K562 (cell line): ENCODE results near the gene DAO. TPM values are rescaled to one million over a fixed set of nuclear protein-coding genes. Genes with fewer than 3 reads are reported as not detected.

Source experiments
- ATAC-seq: fragments of 200-7000 bp; cut with Tn5 transposase; 3 replicates; pipeline ENCODE4 v1.9.1; 2020; ENCODE audit warnings: moderate library complexity
- BruUV-seq: library from RNA; stranded (reverse); fragments of 400-500 nt; replicated peaks from 2 replicates; lab custom pipeline; 2021; lab: Mats Ljungman, UMichigan
- CTCF ChIA-PET: fragments of 300-600 bp; formaldehyde crosslinking; extraction: SDS; loops from one replicate; lab custom pipeline; 2021; ENCODE audit warnings: low intra/inter-chr PET ratio; lab: Yijun Ruan, JAX
- POLR2A ChIA-PET: fragments of 300-600, 350-650 bp; sonication (Branson Sonifier 250); formaldehyde crosslinking; extraction: SDS; loops from one replicate; lab custom pipeline; 2021; ENCODE audit warnings: antibody characterized with exemption, inconsistent platforms; lab: Yijun Ruan, JAX
- DNase-seq, 4 experiments: peaks; one replicate each; pipeline versions ENCODE4 v3.0.0 to v3.0.0-alpha.2; 2011 to 2018; ENCODE audit warnings: low spot score in 3 of 4, mixed read lengths in 3 of 4; ENCODE audit errors: extremely low read depth in 1 of 4
- FAIRE-seq: peaks from 2 replicates; lab custom pipeline; 2011; peaks lifted over from hg19 to GRCh38; lab: Jason Lieb, UNC
- H2AFZ ChIP-seq: 2 replicates; pipeline ENCODE4 v1.6.0; 2011; ENCODE audit warnings: low read depth, low read length, control low read depth, inconsistent platforms
- H3K27ac ChIP-seq: fragments of 200-600 bp; 3 replicates; pipeline ENCODE4 v1.8.0; 2011; ENCODE audit warnings: low read depth, mild to moderate bottlenecking, control low read depth, inconsistent platforms, low read length, moderate library complexity, mixed read lengths; ENCODE audit errors: extremely low read depth
- H3K27me3 ChIP-seq, 2 experiments: fragments of 300-600 bp in 1 of 2; 2 replicates in 1 of 2; 3 replicates in 1 of 2; pipeline versions ENCODE4 v1.6.0 to v1.8.0; 2011; ENCODE audit warnings: inconsistent platforms in 2 of 2, low read length in 2 of 2, mild to moderate bottlenecking in 1 of 2, mixed read lengths in 1 of 2, moderate library complexity in 1 of 2; ENCODE audit not compliant: control insufficient read depth in 2 of 2, insufficient read depth in 2 of 2
- H3K36me3 ChIP-seq: fragments of 300-600 bp; 3 replicates; pipeline ENCODE4 v1.8.0; 2011; ENCODE audit warnings: mild to moderate bottlenecking, low read length, inconsistent platforms; ENCODE audit not compliant: control insufficient read depth, insufficient read depth
- H3K4me1 ChIP-seq, 2 experiments: fragments of 200-600 bp in 1 of 2; replicated peaks in 1 of 2; 2 replicates in 1 of 2; 3 replicates in 1 of 2; pipeline versions ENCODE4 v1.5.1 to v1.8.0; 2011; ENCODE audit warnings: inconsistent platforms in 2 of 2, low read length in 2 of 2, mild to moderate bottlenecking in 1 of 2, mixed read lengths in 1 of 2, moderate library complexity in 1 of 2; ENCODE audit not compliant: control insufficient read depth in 2 of 2, insufficient read depth in 2 of 2
- H3K4me2 ChIP-seq: 2 replicates; pipeline ENCODE4 v1.6.1; 2011; ENCODE audit warnings: low read length, control low read depth, inconsistent platforms, mixed read lengths; ENCODE audit not compliant: insufficient read depth
- H3K4me3 ChIP-seq: fragments of 200-600 bp; sonication (generic), shearing (Covaris generic); 2 replicates; pipeline ENCODE4 v1.5.1; 2016; ENCODE audit warnings: control low read depth, inconsistent platforms
- H3K79me2 ChIP-seq: fragments of 200-600 bp; 3 replicates; pipeline ENCODE4 v1.8.0; 2011; ENCODE audit warnings: low read length, inconsistent platforms; ENCODE audit not compliant: control insufficient read depth, insufficient read depth
- H3K9ac ChIP-seq, 2 experiments: 2 replicates each; pipeline versions ENCODE4 v1.6.0 to v1.6.1; 2011; ENCODE audit warnings: low read depth in 2 of 2, low read length in 2 of 2, control low read depth in 1 of 2, inconsistent platforms in 1 of 2, mild to moderate bottlenecking in 1 of 2, mixed read lengths in 1 of 2; ENCODE audit not compliant: insufficient read depth in 1 of 2
- H3K9me1 ChIP-seq: one replicate; pipeline ENCODE4 v1.6.0; 2011; ENCODE audit warnings: inconsistent platforms, mild to moderate bottlenecking, low read length, moderate library complexity; ENCODE audit not compliant: control insufficient read depth, insufficient read depth
- H3K9me3 ChIP-seq: replicated peaks from 2 replicates; pipeline ENCODE4 v1.5.1; 2011; ENCODE audit warnings: low read depth, low read length, inconsistent platforms; ENCODE audit not compliant: control insufficient read depth, insufficient read depth
- H4K20me1 ChIP-seq: replicated peaks from 2 replicates; pipeline ENCODE4 v1.6.1; 2011; ENCODE audit warnings: low read length, inconsistent platforms, mixed read lengths; ENCODE audit not compliant: control insufficient read depth, insufficient read depth
- CBFA2T3 ChIP-seq: fragments of 450-650 bp; IDR thresholded peaks from 2 replicates; pipeline ENCODE4 v1.6.1; 2017
- CTBP1 ChIP-seq: fragments of 450-650 bp; IDR thresholded peaks from 2 replicates; pipeline ENCODE4 v1.6.1; 2016; ENCODE audit warnings: borderline replicate concordance
- HMG20B ChIP-seq: fragments of 250-450 bp; sonication (Bioruptor Pico); IDR thresholded peaks from 2 replicates; pipeline ENCODE4 v1.5.0; 2021; ENCODE audit warnings: mild to moderate bottlenecking
- KLF1 ChIP-seq: fragments of 450-650 bp; IDR thresholded peaks from 2 replicates; pipeline ENCODE4 v1.6.1; 2016; ENCODE audit warnings: missing genetic modification characterization, missing compliant biosample characterization
- MBD1 ChIP-seq: fragments of 250-450 bp; sonication (Bioruptor Pico); IDR thresholded peaks from 2 replicates; pipeline ENCODE4 v1.8.0; 2022; ENCODE audit warnings: inconsistent platforms
- RBM39 ChIP-seq: fragments of 200-400 bp; formaldehyde crosslinking; optimal IDR thresholded peaks from 2 replicates; pipeline ENCODE3; 2018; ENCODE audit warnings: low read depth, low read length
- RFX7 ChIP-seq: fragments of 250-450 bp; sonication (Bioruptor Pico); IDR thresholded peaks from 2 replicates; pipeline ENCODE4 v1.5.1; 2021; ENCODE audit warnings: mild to moderate bottlenecking
- SNRNP70 ChIP-seq: fragments of 200-400 bp; formaldehyde crosslinking; optimal IDR thresholded peaks from 2 replicates; pipeline ENCODE3; 2017; ENCODE audit warnings: low read depth, low read length
- SRSF3 ChIP-seq: fragments of 200-400 bp; formaldehyde crosslinking; IDR thresholded peaks from 2 replicates; pipeline ENCODE4 v1.6.1; 2016; ENCODE audit warnings: mild to moderate bottlenecking, low read length, moderate library complexity; ENCODE audit not compliant: insufficient read depth
- TAF15 ChIP-seq: fragments of 200-400 bp; formaldehyde crosslinking; IDR thresholded peaks from 2 replicates; pipeline ENCODE4 v1.6.1; 2017; ENCODE audit warnings: mild to moderate bottlenecking, low read depth, low read length, moderate library complexity
- TCF7L2 ChIP-seq: fragments of 150-350 bp; IDR thresholded peaks from 2 replicates; pipeline ENCODE4 v1.6.1; 2016; ENCODE audit warnings: low read depth, mild to moderate bottlenecking, low read length, moderate library complexity
- ZNF253 ChIP-seq: fragments of 250-450 bp; sonication (Bioruptor Pico); conservative IDR thresholded peaks from 2 replicates; pipeline ENCODE4 v1.6.1; 2021; ENCODE audit warnings: mild to moderate bottlenecking
- ZNF436 ChIP-seq: fragments of 250-450, 450-650 bp; sonication (Bioruptor Pico); formaldehyde crosslinking; IDR thresholded peaks from 2 replicates; pipeline ENCODE4 v1.7.0; 2020; ENCODE audit warnings: mild to moderate bottlenecking
- WGBS: fragments of 100-300 bp; shearing (Covaris generic); methylation state at CpG from one replicate; pipeline ENCODE4 v1.1.6; 2016; ENCODE audit warnings: low coverage, mixed read lengths; ENCODE audit not compliant: insufficient coverage; ENCODE audit errors: missing lambda C conversion rate; 5-methylcytosine and 5-hydroxymethylcytosine counted together
- in situ Hi-C: fragments of 300-500 bp; cut with MboI; formaldehyde crosslinking; loops from 4 replicates; pipeline ENCODE4 v1.15.0; 2018; ENCODE audit warnings: inconsistent platforms, mixed read lengths
- intact Hi-C: fragments of 100-400 bp; cut with micrococcal nuclease; formaldehyde crosslinking; loops from 2 replicates; pipeline ENCODE4 v1.14.2; 2022
- polyA plus RNA-seq, 8 experiments: library from polyadenylated mRNA; depleted of rRNA in 4 of 8; stranded (reverse) in 5 of 8; unstranded in 3 of 8; fragments of >200 nt; fragmentation: Nextera tagmentation in 2 of 8; fragmentation: Illumina TruSeq in 1 of 8; extraction: Ambion mirVana in 2 of 8; extraction: Trizol in 1 of 8; gene quantifications; 2 replicates each; pipeline versions ENCODE4 v1.2.1 to v1.2.3, GENCODE V29; 2011 to 2014; ENCODE audit warnings: inconsistent platforms in 1 of 8, missing spikeins in 1 of 8
- total RNA-seq, 7 experiments: library from RNA; depleted of rRNA in 6 of 7; stranded (reverse); fragments of >200 nt in 6 of 7; fragmentation: Illumina TruSeq in 2 of 7; extraction: Trizol in 2 of 7; gene quantifications; 2 replicates each; pipeline versions ENCODE4 v1.2.1 to v1.2.3, GENCODE V29; 2011 to 2021; ENCODE audit warnings: low replicate concordance in 1 of 7

DAO gene
- total and polyA plus RNA-seq, 9 of the 15 experiments (the other 6 are each of a cell fraction or from before 2014, with no cell fraction given), result not detected

GRCh38 chr12:108839890-108840230, 40.0 kb upstream of the DAO start:
- Histone ChIP-seq H3K9me1 (no peaks in the 10 kb centered on the region), H3K27me3 (no peaks in the 10 kb centered on the region), H3K36me3 (no peaks in the 10 kb centered on the region; the same call in 2 of the 3 replicates), H4K20me1 (no peaks in the 10 kb centered on the region), H3K4me3 (no peak overlapping the region), H3K27ac (no peak overlapping the region), H3K9me3 (no peaks in the 10 kb centered on the region), H2AFZ (no peak overlapping the region)
- FAIRE-seq (no peak), DNase-seq (no peak), ATAC-seq (no peak)
- intact Hi-C loops (no loop called here), in situ Hi-C loops (no loop called here)
- ChIA-PET CTCF (no interaction called here), POLR2A (no interaction called here)
- BruUV-seq, result no TSS peak
- 90% methylated on average over 10 of the region's 10 CpGs for WGBS
- TF ChIP-seq RBM39, result no peak
- no peak for TF ChIP-seq CBFA2T3
- no peak for TF ChIP-seq MBD1
- TF ChIP-seq SRSF3, result no peak
- TF ChIP-seq TCF7L2, result no peak
- no peak for TF ChIP-seq RFX7 (CRISPR knock-in tag)
- no peak for TF ChIP-seq TAF15
- TF ChIP-seq HMG20B, result no peak
- TF ChIP-seq ZNF436, result no peak
- TF ChIP-seq ZNF253 (CRISPR knock-in tag), result no peak
- no peak for TF ChIP-seq SNRNP70
- no peak for TF ChIP-seq KLF1 (tag)
- TF ChIP-seq CTBP1, result no peak
- TF ChIP-seq, all 486 proteins: peak for 0
- peaks cover 10 to 18% of the 10 kb centered on the region in 2 experiments for H3K4me1 ChIP-seq
- H3K4me2 ChIP-seq, result no peak overlapping the region
- no peaks in the 10 kb centered on the region for H3K79me2 ChIP-seq
- H3K9ac ChIP-seq, result peak overlapping the region in 1 of 2 experiments; percentile 54; a peak in 2 of 4 replicates
